Measurements from ENCODE around the gene KCNK15.
"Not testable (repeated sequence)": the region's sequence is repeated elsewhere in the genome, so short reads cannot be mapped to it uniquely, and the experiment has no call there.

KCNK15 gene

GRCh38 chr20:44745598-44746366 lies at the start of gene KCNK15:
TSS of gene KCNK15 (plus strand) at chr20:44745865. CDS start at chr20:44745911, 46 bp downstream.
- no peak for DNase-seq (ENCODE audit: low read depth in 2 of 2)

GRCh38 chr20:44696315-44696714 lies 49.4 kb upstream of the KCNK15 start:
- DNase-seq (ENCODE audit: low read depth in 2 of 2): no peak

- DNase-seq (ENCODE audit: low read depth in 2 of 2): not testable (repeated sequence)
Measured at GRCh38 chr20:44697041-44697440, 48.6 kb upstream of the KCNK15 start.

DNA sequence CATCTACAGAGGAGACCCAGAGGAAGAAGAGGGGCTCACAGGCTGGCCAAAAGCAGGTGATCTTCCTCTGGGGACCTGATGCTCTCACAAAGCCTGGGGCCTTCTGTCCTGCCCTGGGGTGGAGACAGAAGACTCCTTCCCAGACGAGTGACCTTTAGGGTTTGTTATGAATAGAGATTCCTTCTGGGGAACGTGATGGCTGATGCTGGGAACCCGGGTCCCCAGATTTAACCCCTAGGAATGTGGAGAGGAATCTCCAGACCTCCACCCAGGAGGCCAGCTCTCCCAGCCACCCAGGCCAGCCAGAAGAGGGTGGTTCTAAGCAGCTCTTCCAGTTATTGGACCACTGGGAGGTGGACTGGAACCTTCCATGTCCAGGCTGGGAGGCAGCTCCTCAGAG lies 47.3 kb upstream of the KCNK15 start:
- no peak for DNase-seq (ENCODE audit: low read depth in 2 of 2)

DNA sequence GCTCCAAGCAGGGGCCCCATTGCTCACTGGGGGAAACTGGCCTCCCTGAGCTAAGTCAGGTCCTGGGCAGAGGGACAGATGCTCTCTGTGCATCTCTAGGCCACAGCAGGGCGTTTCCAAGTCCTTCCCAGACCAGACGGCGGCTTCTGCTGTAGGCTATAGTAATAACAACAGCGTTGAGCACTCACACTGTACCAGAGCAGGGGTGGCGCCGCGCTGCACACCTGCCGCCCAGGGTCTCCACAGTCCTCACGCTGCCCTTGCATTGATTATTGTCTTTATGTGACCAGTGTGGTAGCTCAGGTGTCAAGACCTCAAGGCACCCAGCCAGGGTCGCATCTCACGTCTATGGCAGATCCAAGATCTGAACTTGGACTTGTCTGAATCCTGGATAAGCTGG lies 45.4 kb upstream of the KCNK15 start:
- no peak for DNase-seq (ENCODE audit: low read depth in 2 of 2)

DNA sequence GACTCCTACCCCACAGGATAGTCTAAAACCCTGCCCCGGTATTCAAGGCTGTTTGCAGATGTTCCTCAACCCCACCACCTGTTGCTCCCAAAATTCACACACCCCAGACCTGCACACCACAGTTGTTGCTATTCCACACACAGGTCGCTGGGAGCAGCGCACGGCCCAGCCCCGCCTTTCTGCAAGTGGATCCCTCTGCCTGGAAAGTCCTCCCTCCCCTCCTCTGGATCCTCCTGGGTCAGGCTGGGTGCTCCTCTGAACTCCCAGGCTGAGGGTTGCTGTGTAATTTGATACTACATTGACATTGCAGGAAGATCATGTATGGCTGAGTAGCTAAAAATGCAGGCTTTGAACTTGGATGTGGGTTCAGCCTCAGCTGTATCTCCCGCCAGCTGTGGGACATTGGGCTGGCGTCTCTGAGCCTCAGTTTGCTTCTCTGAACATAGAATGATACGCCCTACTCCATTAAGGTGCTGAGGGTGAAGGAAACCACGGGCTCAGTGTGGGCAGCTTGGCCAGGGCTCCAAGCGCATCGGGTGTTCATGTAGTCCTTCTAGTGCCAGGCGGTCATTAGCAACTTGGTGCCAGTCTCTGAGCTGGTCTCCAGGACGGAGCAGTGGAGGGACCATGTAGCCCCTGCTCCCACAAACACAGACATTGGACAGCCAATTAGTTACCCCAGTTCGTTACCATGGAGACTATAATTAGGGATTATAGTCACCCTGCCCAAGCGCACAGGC lies 44.4 kb upstream of the KCNK15 start:
- DNase-seq (ENCODE audit: low read depth in 2 of 2): no peak

DNA sequence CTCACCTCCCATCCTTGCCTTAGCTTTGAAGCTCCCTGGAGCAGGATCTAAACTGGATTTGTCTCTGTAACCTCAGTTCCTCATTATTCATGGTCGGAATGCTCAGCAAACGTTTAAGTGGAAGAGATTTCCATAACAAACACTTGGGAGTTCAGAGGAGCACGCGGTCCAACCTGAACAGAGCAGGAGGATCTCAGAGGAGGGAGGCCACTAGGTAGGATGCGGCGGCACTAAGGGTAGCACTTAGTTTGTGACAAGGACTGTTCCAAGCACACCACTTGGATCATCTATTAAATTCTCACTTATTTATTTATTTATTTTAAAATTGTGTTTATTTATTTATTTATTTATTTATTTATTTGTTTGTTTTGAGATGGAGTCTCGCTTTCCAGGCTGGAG lies 43.8 kb upstream of the KCNK15 start:
- no peak for DNase-seq (ENCODE audit: low read depth in 2 of 2)

GRCh38 chr20:44702776-44703175 lies 42.9 kb upstream of the KCNK15 start:
- peak in 1 of 2 experiments; percentile 39 for DNase-seq (ENCODE audit: low read depth in 2 of 2)

DNA sequence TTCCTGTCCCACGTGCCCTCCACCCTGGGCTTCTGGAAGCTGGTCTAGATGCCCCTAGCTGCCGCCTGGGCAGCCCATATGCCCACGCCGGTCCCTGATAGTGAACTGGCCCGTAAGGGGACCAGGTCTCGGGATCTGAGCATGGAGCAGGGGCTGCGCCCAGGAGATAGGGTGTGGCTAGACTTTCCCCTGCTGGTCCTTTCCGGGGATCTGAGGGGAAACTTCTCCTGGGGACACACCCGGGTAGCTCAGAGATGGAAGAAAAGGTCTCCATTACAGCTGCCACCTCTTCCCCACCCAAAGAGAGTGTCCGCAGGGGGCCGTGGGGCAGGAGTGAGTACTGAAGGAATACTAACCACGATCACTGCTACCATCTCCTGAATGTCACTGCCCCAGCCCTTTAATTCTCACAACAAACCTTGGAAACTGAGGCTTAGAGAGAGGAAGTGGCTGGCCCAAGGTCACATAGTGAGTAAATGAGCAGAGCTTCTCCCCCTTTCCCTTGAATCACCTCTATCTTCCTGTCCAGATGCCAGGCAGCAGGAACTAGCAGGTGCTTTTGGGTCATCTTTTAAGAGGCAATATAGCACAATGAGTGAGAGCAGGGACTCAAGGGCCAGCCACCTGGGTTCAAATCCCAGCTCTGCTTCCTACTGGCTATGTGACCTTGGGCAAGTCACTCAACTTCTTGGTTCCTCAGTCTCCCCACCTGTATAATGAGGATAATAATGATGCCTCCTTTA lies 42.3 kb upstream of the KCNK15 start:
- DNase-seq (ENCODE audit: low read depth in 2 of 2): no peak

- no peak for DNase-seq (ENCODE audit: low read depth in 2 of 2)
Measured at GRCh38 chr20:44703956-44704488, 41.6 kb upstream of the KCNK15 start.

DNA sequence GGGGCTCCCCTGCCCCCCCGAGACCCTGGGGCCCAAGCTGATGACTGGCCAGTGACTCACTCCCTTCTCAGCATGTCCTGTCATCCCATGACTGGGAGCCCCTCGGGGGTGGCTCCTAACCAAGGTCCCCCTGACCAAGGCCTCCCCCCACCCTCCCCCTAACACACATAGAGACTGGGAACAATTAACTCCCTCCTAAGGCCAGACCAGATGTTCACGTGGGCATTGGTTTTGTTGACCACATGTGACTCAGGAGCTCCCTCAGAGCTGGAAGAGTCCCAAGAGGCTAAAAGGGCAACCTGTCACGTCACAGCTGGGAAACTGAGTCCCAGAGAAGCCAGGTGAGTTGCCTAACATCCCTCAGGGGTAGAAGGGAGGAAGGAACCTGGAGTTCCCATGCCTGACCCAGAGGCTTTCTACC lies 41.1 kb upstream of the KCNK15 start:
- DNase-seq (ENCODE audit: low read depth in 2 of 2): no peak

DNA sequence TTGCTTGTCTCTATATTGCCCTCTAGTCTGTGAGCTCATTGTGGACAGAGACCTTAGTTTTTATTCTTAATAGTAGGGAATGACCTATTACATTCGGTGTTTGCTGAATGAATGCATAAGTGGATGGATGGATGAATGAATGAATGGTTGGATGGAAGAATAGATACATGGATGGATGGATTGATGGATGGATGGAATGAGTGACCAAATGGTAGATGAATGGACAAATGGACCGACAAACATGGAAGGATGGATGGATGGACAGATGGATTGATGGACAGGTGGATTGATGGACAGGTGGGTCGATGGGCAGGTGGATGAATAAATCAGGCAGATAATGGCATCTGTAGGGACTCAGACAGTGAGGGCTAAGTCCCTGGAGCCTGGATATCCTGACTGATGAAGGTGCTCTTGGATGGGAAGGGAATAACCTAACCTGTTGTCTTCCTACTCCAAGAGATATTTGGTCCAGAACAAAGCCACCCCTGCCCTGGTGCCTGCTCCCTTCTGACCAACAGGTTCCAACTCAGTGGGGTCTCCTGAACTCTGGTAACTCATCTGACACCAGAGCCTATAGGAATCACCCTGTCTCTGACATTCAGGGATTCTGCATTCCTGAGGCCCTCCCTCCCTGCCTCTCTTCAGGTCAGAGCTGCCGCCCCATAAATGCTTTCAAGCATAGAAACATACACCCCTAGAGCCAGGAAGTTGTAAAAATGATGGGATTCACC lies 40.1 kb upstream of the KCNK15 start:
- DNase-seq (ENCODE audit: low read depth in 2 of 2): no peak

DNA sequence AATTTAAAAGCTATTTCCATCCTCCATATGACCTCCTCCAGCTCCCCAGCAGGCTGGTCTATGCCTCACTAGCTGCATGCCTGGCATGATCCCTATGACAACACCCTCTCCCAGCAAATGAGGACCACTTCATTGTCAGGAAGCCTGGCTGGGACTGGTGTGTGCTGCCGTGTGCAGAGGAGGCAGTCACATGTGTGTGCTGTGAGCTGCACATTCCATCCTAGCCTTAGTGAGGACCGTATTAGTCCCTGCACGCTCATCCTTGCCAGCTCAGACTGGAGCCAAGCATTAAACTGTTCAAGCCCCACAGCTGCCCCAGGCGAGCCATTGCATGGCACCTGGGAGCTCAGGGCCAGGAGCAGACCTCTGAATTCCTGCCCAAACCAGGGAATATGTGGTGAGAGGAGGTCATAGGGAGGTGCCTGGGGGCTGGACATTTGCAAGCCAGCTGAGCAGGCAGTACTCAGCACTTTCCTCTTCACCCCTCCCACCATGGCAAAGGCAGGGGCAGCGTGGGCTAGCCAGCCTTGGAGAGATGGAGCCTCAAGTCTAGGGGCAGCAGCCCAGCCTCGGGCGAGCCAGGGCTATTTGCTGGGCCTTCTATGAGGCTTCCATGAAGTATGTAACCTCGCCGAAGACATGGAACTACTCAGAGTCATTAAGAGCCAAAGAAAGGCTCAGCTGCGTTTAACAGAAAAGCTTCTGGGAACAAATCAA lies 39.2 kb upstream of the KCNK15 start:
- DNase-seq (ENCODE audit: low read depth in 2 of 2): no peak

DNA sequence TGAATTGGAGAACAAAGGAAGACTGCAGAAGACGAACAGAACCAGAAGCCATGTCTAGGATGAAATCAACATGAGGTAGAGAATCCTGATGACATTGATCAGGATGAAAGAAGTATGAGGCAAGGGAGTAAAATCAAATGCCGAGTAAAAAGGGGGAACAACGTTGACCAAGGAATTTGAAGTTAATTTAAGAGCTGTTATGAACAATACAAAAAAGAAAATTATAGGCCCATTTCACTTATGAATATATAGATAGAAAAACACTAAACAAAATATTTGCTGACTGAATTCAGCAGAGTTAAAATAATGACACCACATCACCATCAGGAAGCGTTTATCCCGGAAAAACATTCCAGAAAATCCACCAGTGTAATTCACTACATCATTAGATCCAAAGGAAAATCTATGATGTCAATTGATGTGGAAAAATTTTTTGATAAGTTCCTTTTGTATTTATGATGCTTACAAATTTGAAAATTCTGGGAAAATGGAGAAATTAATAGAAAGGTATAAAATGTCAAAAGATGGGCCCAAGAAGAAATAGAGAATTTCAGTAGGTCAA lies 38.6 kb upstream of the KCNK15 start:
- DNase-seq (ENCODE audit: low read depth in 2 of 2): no peak

GRCh38 chr20:44709380-44709779 lies 36.3 kb upstream of the KCNK15 start:
- no peak for DNase-seq (ENCODE audit: low read depth in 2 of 2)

- no peak for DNase-seq (ENCODE audit: low read depth in 2 of 2)
Measured at GRCh38 chr20:44709797-44710196, 35.9 kb upstream of the KCNK15 start.

GRCh38 chr20:44711237-44711636 lies 34.4 kb upstream of the KCNK15 start:
- DNase-seq (ENCODE audit: low read depth in 2 of 2): no peak

- no peak for DNase-seq (ENCODE audit: low read depth in 2 of 2)
Measured at GRCh38 chr20:44714102-44714700, 31.5 kb upstream of the KCNK15 start.

GRCh38 chr20:44714701-44715498 lies 30.8 kb upstream of the KCNK15 start, which contains the start of gene CCN5:
TSS of gene CCN5 (plus strand) at chr20:44715369. CDS start at chr20:44715391, 22 bp downstream.
- DNase-seq (ENCODE audit: low read depth in 2 of 2): no peak
